Measurements from ENCODE around the gene DOK4. TPM values are rescaled to one million over a fixed set of nuclear protein-coding genes. Genes with fewer than 3 reads are reported as not detected.

DOK4 gene
- total RNA-seq, 4 donors from 2014 or later: 2.2 to 3.6 (median 2.9) TPM

DNA sequence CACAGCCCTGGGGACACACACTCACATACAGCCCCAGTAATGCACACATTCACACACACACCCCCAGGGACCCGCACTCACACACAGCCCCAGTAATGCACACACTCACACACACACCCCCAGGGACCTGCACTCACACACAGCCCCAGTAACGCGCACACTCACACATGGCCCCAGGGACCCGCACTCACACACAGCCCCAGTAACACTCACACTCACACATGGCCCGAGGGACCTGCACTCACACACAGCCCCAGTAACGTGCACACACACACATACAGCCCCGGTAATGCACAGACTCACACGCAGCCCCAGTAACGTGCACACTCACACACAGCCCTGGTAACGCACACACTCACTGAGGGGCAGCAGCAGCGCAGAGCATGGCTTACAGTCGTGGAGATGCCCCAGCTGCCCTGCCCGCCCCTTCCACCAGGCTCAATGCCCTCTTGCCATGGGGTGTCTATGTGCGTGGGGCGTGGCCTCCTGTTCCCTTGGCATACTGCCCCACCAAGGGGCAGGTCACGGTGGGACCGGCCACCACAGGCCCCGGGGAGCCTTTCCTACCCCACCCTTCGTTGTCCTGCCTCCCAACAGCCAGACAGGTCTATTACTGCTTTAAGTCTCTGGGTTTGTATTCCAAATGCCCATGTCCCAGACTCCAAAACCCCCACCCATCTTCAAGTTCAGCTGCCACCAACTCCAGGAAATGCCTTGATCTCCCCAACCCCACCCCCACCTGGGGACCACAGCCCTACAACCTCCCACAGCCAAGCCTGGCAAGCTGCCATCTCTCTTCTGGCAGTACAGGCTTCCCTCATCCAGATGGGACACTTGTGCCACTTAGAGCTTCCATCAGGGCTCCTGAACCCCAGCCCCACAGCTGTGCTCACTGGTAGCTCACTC lies 47.4 kb upstream of the DOK4 start:
- H3K4me3 ChIP-seq: no peak overlapping the region
- intact Hi-C loops (cut with DNase I; ENCODE audit: low total_unique reads) (no loop called here), in situ Hi-C loops (cut with MboI; ENCODE audit: low sequenced_read_pairs in 4 of 4) (no loop called here)
- H3K27ac ChIP-seq: no peak overlapping the region
- TF ChIP-seq, protein P1, sequence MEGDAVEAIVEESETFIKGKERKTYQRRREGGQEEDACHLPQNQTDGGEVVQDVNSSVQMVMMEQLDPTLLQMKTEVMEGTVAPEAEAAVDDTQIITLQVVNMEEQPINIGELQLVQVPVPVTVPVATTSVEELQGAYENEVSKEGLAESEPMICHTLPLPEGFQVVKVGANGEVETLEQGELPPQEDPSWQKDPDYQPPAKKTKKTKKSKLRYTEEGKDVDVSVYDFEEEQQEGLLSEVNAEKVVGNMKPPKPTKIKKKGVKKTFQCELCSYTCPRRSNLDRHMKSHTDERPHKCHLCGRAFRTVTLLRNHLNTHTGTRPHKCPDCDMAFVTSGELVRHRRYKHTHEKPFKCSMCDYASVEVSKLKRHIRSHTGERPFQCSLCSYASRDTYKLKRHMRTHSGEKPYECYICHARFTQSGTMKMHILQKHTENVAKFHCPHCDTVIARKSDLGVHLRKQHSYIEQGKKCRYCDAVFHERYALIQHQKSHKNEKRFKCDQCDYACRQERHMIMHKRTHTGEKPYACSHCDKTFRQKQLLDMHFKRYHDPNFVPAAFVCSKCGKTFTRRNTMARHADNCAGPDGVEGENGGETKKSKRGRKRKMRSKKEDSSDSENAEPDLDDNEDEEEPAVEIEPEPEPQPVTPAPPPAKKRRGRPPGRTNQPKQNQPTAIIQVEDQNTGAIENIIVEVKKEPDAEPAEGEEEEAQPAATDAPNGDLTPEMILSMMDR (IDR thresholded peaks at IDR 0.05 in 4 of 5, conservative IDR thresholded peaks at IDR 0.05 in 1 of 5): no peak
- no peak for TF ChIP-seq POLR2A (IDR thresholded peaks at IDR 0.05)
- no peaks in the 10 kb centered on the region for H3K9me3 ChIP-seq
- peaks cover 0 to 6% of the 10 kb centered on the region in 2 donors for H3K4me1 ChIP-seq
- no peaks in the 10 kb centered on the region for H3K27me3 ChIP-seq
- DNase-seq: peak in 1 of 2 donors; percentile 13
- ATAC-seq: no peak
- H3K36me3 ChIP-seq: no peaks in the 10 kb centered on the region

DNA sequence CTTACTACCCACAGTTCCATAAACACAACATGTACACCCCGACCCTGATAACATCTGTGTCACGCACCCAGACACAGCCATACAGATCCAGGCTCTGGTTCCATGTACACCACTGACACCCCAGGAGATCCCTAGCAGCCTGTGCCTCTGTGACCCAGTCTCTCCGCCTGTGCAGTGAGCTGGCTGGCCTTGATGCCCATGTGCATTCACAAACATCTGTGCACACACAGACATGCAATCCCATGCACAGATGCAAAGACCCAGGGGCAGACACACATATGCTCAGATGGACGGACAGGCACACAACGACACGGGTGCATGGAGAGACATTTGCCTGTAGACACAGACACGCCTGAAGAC lies 46.0 kb upstream of the DOK4 start:
- ATAC-seq: no peak
- in situ Hi-C loops (cut with MboI; ENCODE audit: low sequenced_read_pairs in 4 of 4): no loop called here

DNA sequence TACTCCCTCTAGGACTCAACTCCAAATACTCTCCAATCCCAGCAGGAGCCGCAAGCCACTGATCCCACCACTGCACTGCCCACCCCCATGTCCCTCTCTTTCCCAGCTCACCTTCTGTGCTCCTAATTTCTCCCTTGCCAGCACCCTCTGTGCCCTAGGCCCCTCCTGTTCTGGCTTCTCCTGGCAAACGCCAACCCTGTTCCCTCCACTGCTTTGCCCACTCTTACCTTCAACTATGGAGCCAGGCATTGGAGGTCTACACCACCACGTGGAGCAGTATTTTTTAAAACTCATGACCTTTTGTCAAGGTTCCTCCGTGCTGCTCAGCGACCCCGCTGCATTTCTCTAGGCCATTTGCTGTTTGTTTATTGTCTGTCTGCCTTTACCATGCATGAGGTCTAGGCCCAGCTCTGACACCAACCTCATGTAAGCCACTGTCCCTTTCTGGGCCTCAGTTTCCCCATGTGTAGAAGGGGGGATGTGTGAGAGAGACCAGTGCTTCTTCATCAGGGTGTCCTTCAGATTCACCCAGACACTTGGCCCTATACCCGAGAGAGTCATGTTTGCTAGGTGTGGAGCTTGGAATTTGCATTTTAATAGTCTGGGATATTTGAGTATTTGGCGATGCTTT lies 45.5 kb upstream of the DOK4 start:
- intact Hi-C loops (cut with DNase I; ENCODE audit: low total_unique reads) (no loop called here), in situ Hi-C loops (cut with MboI; ENCODE audit: low sequenced_read_pairs in 4 of 4) (no loop called here)
- H3K4me1 ChIP-seq: peaks cover 0 to 2% of the 10 kb centered on the region in 2 donors
- H3K9me3 ChIP-seq: no peaks in the 10 kb centered on the region
- no peak overlapping the region for H3K27ac ChIP-seq
- H3K27me3 ChIP-seq: no peaks in the 10 kb centered on the region
- no peak for TF ChIP-seq POLR2A (IDR thresholded peaks at IDR 0.05)
- TF ChIP-seq, protein P1 (IDR thresholded peaks at IDR 0.05 in 4 of 5, conservative IDR thresholded peaks at IDR 0.05 in 1 of 5): no peak
- no peaks in the 10 kb centered on the region for H3K36me3 ChIP-seq
- no peak overlapping the region for H3K4me3 ChIP-seq
- ATAC-seq (no peak), DNase-seq (no peak)

More for the DNA sequence above, 46.0 kb upstream of the DOK4 start:
- DNase-seq: peak in 1 of 2 donors; percentile 4
- no peaks in the 10 kb centered on the region for H3K9me3 ChIP-seq
- no peak for TF ChIP-seq POLR2A (IDR thresholded peaks at IDR 0.05)
- TF ChIP-seq, protein P1 (IDR thresholded peaks at IDR 0.05 in 4 of 5, conservative IDR thresholded peaks at IDR 0.05 in 1 of 5): no peak
- H3K4me3 ChIP-seq: no peak overlapping the region
- no peaks in the 10 kb centered on the region for H3K36me3 ChIP-seq
- intact Hi-C loops (cut with DNase I; ENCODE audit: low total_unique reads): no loop called here
- no peaks in the 10 kb centered on the region for H3K27me3 ChIP-seq
- peaks cover 0 to 6% of the 10 kb centered on the region in 2 donors for H3K4me1 ChIP-seq
- no peak overlapping the region for H3K27ac ChIP-seq

DNA sequence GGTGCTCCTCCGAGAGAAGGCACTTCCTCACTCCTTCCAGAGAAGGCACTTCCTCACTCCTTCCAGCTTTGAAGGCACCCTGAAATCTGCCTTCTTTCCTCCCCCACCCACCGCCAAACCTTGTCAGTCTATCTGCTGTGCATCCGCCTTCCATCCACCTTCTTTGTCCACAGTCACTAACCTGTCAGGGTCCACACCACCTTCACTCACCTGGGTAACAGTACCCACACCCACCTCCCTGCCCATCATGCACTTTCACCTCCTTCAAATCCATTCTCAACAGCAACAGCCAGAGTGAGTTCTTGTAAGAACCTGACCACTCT lies 44.9 kb upstream of the DOK4 start:
- in situ Hi-C loops (cut with MboI; ENCODE audit: low sequenced_read_pairs in 4 of 4): no loop called here
- DNase-seq (no peak), ATAC-seq (no peak)
- intact Hi-C loops (cut with DNase I; ENCODE audit: low total_unique reads): no loop called here
- Histone ChIP-seq H3K4me1 (no peaks in the 10 kb centered on the region), H3K4me3 (no peak overlapping the region), H3K36me3 (no peaks in the 10 kb centered on the region), H3K27me3 (no peaks in the 10 kb centered on the region), H3K9me3 (no peaks in the 10 kb centered on the region), H3K27ac (no peak overlapping the region)
- TF ChIP-seq POLR2A (IDR thresholded peaks at IDR 0.05): no peak
- TF ChIP-seq, protein P1 (IDR thresholded peaks at IDR 0.05 in 4 of 5, conservative IDR thresholded peaks at IDR 0.05 in 1 of 5): no peak
